Tibial nerve (tissue), 4 donors: ENCODE results near the gene PDGFA. TPM values are rescaled to one million over a fixed set of nuclear protein-coding genes. Genes with fewer than 3 reads are reported as not detected.

ENCODE experiments used
- DNase-seq, 2 donors: peaks; one replicate each; pipeline ENCODE4 v3.0.0-alpha.2; 2019; ENCODE audit warnings: low spot score in 2 of 2
- H3K27ac ChIP-seq, 4 donors: fragments of 200-600 bp; sonication (generic) in 3 of 4; one replicate each; pipeline ENCODE4 v1.5.1; 2017 to 2019; ENCODE audit warnings: mild to moderate bottlenecking in 1 of 4
- H3K27me3 ChIP-seq, 2 donors: fragments of 200-600 bp; sonication (generic) in 1 of 2; one replicate each; pipeline versions ENCODE4 v1.5.1 to v1.6.0; 2017 to 2019
- H3K36me3 ChIP-seq, 3 donors: fragments of 200-600 bp; sonication (generic); one replicate each; pipeline ENCODE4 v1.5.1; 2018 to 2019
- H3K4me1 ChIP-seq, 4 donors: fragments of 200-600 bp; sonication (generic) in 3 of 4; one replicate each; pipeline ENCODE4 v1.5.1; 2017 to 2019
- H3K4me3 ChIP-seq, 4 donors: fragments of 200-600 bp; sonication (generic) in 3 of 4; one replicate each; pipeline ENCODE4 v1.5.1; 2017 to 2019; ENCODE audit warnings: mild to moderate bottlenecking in 1 of 4, moderate library complexity in 1 of 4
- H3K9me3 ChIP-seq, 4 donors: fragments of 200-600 bp; sonication (generic) in 3 of 4; one replicate each; pipeline ENCODE4 v1.5.1; 2017 to 2019
- EP300 ChIP-seq, 2 donors: sonication (generic); formaldehyde crosslinking; IDR thresholded peaks; one replicate each; pipeline ENCODE4 v1.6.1; 2017; ENCODE audit warnings: antibody characterized with exemption in 2 of 2, mild to moderate bottlenecking in 1 of 2
- POLR2A ChIP-seq, 2 donors: fragments of 450-650 bp; IDR thresholded peaks; one replicate each; pipeline ENCODE4 v1.6.1; 2017; ENCODE audit warnings: antibody characterized with exemption in 2 of 2, mild to moderate bottlenecking in 2 of 2, moderate library complexity in 2 of 2
- WGBS, 2 donors: methylation state at CpG; one replicate each; pipeline ENCODE4 v1.1.5; 2018; 5-methylcytosine and 5-hydroxymethylcytosine counted together
- total RNA-seq, 4 donors: library from RNA; depleted of rRNA; stranded (reverse); fragments of >200 nt; gene quantifications; one replicate each; pipeline ENCODE4 v1.1.0, GENCODE V29; 2016
- TF ChIP-seq, protein P1 (sequence below), 5 experiments: fragments of 200-600 bp in 3 of 5; fragments of 450-650 bp in 2 of 5; sonication (generic) in 3 of 5; IDR thresholded peaks; one replicate each; pipeline ENCODE4 v1.5.1; 2016 to 2019; ENCODE audit warnings: antibody characterized with exemption in 5 of 5, mild to moderate bottlenecking in 3 of 5, moderate library complexity in 2 of 5

The PDGFA gene
- total RNA-seq, 4 donors from 2014 or later = 33.4 to 84.1 (median 40.6) TPM

GRCh38 chr7:564176-564865 lies 44.7 kb upstream of the PDGFA start:
- Histone ChIP-seq H3K27me3 (no peaks in the 10 kb centered on the region), H3K4me1 (peaks cover 0 to 7% (median 0%) of the 10 kb centered on the region in 4 donors), H3K9me3 (no peaks in the 10 kb centered on the region), H3K36me3 (no peaks in the 10 kb centered on the region), H3K4me3 (no peak overlapping the region), H3K27ac (no peak overlapping the region)
- WGBS, 2 donors = 75 to 77% methylated on average over 22 to 26 of the region's 26 CpGs
- no peak for DNase-seq
- TF ChIP-seq POLR2A (IDR thresholded peaks at IDR 0.05) (no peak), EP300 (IDR thresholded peaks at IDR 0.05) (no peak)
- TF ChIP-seq, protein P1, sequence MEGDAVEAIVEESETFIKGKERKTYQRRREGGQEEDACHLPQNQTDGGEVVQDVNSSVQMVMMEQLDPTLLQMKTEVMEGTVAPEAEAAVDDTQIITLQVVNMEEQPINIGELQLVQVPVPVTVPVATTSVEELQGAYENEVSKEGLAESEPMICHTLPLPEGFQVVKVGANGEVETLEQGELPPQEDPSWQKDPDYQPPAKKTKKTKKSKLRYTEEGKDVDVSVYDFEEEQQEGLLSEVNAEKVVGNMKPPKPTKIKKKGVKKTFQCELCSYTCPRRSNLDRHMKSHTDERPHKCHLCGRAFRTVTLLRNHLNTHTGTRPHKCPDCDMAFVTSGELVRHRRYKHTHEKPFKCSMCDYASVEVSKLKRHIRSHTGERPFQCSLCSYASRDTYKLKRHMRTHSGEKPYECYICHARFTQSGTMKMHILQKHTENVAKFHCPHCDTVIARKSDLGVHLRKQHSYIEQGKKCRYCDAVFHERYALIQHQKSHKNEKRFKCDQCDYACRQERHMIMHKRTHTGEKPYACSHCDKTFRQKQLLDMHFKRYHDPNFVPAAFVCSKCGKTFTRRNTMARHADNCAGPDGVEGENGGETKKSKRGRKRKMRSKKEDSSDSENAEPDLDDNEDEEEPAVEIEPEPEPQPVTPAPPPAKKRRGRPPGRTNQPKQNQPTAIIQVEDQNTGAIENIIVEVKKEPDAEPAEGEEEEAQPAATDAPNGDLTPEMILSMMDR (IDR thresholded peaks at IDR 0.05) = no peak

- DNase-seq = no peak
- no peak overlapping the region for H3K27ac ChIP-seq
- TF ChIP-seq EP300 (IDR thresholded peaks at IDR 0.05) = no peak
- no peak for TF ChIP-seq POLR2A (IDR thresholded peaks at IDR 0.05)
- TF ChIP-seq, protein P1 (IDR thresholded peaks at IDR 0.05) = no peak
- no peaks in the 10 kb centered on the region for H3K36me3 ChIP-seq
- peaks cover 0 to 7% (median 0%) of the 10 kb centered on the region in 4 donors for H3K4me1 ChIP-seq
- 82 to 84% methylated on average over 11 of the region's 11 CpGs for WGBS, 2 donors
- no peaks in the 10 kb centered on the region for H3K27me3 ChIP-seq
- no peak overlapping the region for H3K4me3 ChIP-seq
- H3K9me3 ChIP-seq = no peaks in the 10 kb centered on the region
Observed at GRCh38 chr7:563629-564170, 44.1 kb upstream of the PDGFA start.

- Histone ChIP-seq H3K36me3 (no peaks in the 10 kb centered on the region), H3K4me1 (peaks cover 0 to 7% (median 0%) of the 10 kb centered on the region in 4 donors), H3K4me3 (no peak overlapping the region), H3K27me3 (no peaks in the 10 kb centered on the region), H3K9me3 (no peaks in the 10 kb centered on the region), H3K27ac (no peak overlapping the region)
- no peak for DNase-seq
- TF ChIP-seq POLR2A (IDR thresholded peaks at IDR 0.05) = no peak
- no peak for TF ChIP-seq EP300 (IDR thresholded peaks at IDR 0.05)
- TF ChIP-seq, protein P1 (IDR thresholded peaks at IDR 0.05) = no peak
- 86 to 90% methylated on average over 17 of the region's 17 CpGs for WGBS, 2 donors
Observed at GRCh38 chr7:562789-563628, 43.4 kb upstream of the PDGFA start.

- TF ChIP-seq POLR2A (IDR thresholded peaks at IDR 0.05) (no peak), EP300 (IDR thresholded peaks at IDR 0.05) (no peak)
- TF ChIP-seq, protein P1 (IDR thresholded peaks at IDR 0.05) = no peak
- 83 to 85% methylated on average over 7 of the region's 7 CpGs for WGBS, 2 donors
- no peak overlapping the region for H3K4me3 ChIP-seq
- H3K27me3 ChIP-seq = no peaks in the 10 kb centered on the region
- H3K36me3 ChIP-seq = no peaks in the 10 kb centered on the region
- H3K27ac ChIP-seq = no peak overlapping the region
- no peaks in the 10 kb centered on the region for H3K9me3 ChIP-seq
- peaks cover 0 to 7% (median 0%) of the 10 kb centered on the region in 4 donors for H3K4me1 ChIP-seq
- DNase-seq = no peak
Observed at GRCh38 chr7:562374-562675, 42.7 kb upstream of the PDGFA start.
